HK-2 (cell line): Measurements from ENCODE around the gene ANK3.

ENCODE experiments used
- DNase-seq: peaks from one replicate; pipeline ENCODE4 v3.0.0-alpha.2; 2018; ENCODE audit not compliant: unreplicated experiment

Gene ANK3

DNA sequence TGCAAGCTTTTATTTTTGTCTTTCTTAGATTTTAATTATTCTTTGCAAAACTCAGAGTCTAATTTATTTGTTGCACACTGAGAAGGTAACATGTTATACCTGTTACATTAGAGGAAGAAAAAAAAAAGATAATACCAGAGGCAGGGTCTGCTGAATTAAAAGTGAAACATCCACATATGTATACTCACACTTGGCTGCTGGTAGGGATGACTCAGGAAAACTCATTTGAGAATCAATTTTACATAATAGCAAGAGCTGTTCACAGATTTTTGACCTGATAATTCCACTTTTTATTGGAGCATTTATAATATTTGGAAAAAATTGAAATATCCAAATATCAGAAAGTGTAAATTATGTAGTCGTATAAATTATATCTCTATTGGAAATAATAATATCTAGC lies 405.3 kb downstream of the ANK3 start:
- no peak for DNase-seq

DNA sequence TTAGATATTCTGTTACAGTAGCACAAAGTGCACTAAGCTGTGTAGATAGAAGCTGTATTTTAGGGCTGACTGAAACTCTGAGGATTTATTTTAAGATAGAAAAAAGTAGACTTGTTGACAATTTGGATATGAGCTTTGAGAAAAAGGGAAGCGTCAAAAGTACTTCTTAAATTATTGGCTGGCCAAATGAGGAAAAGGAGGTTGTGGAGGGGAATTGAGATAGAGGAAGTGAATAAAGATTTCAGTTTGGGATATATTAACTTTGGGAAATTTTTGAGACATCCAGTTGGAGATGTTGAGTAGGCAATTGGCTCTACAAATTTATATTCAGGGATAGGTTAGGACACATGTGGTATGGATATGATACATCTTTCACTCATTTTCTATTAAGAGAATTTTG lies 409.3 kb downstream of the ANK3 start:
- DNase-seq: no peak

DNA sequence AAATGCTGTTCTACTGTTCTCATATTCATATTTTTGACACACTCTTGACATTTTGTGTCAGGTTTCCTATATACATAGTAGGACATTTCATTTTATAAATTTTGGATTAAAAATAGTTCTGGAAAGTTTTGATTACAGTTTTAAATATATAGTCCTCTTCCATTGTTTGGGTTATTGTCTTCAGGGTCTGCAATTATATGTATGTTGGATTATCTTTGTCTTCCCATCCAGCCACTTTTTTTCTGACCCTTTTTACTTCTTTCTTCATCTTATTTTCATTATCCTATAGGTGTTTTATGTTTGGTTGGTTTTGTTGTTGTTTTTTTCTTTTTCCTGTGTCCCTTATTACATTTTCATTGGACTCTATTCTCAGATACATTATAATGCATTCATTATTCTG lies 412.2 kb downstream of the ANK3 start:
- DNase-seq: no peak

DNA sequence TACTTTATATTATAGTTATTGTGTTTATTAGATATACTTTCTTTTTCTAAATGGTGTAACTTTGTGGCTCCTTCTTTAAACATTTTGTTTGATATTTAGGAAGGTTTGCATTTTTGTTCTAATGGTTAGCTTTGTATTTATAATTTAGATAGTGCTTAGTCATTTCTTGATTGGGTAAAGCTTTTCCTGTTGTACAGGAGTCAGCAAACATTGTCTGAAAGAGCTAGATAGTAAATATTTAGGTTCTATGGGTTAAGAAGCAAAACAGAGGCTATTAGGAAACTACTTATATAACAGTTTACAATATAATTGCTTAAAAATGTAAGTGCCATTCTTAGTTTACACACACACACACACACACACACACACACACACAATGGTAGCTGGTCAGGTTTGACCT lies 412.8 kb downstream of the ANK3 start:
- DNase-seq: no peak
